RPMI7951 (cell line): ENCODE results near the gene GLUD1. TPM values are rescaled to one million over a fixed set of nuclear protein-coding genes. Genes with fewer than 3 reads are reported as not detected.
A peak's percentile ranks its signal among the peaks of the same experiment; 100 is the strongest.
"Not testable (repeated sequence)": the region's sequence is repeated elsewhere in the genome, so short reads cannot be mapped to it uniquely, and the experiment has no call there.

Source experiments
- DNase-seq: peaks from one replicate; pipeline ENCODE4 v3.0.0-alpha.2; 2012; ENCODE audit warnings: low read depth
- total RNA-seq: library from RNA; depleted of rRNA; stranded (reverse); fragments of >200 nt; shearing (Covaris generic); gene quantifications from 2 replicates; pipeline ENCODE4 v1.2.3, GENCODE V29; 2014

The GLUD1 gene
- total RNA-seq, 1 experiment from 2014 or later: 190 TPM

- DNase-seq: no peak
Measured at GRCh38 chr10:87090779-87091178, 3.9 kb downstream of the GLUD1 start.

- no peak for DNase-seq
Measured at GRCh38 chr10:87089746-87090145, 4.9 kb downstream of the GLUD1 start.

GRCh38 chr10:87085537-87085936, 9.1 kb downstream of the GLUD1 start:
- no peak for DNase-seq

DNA sequence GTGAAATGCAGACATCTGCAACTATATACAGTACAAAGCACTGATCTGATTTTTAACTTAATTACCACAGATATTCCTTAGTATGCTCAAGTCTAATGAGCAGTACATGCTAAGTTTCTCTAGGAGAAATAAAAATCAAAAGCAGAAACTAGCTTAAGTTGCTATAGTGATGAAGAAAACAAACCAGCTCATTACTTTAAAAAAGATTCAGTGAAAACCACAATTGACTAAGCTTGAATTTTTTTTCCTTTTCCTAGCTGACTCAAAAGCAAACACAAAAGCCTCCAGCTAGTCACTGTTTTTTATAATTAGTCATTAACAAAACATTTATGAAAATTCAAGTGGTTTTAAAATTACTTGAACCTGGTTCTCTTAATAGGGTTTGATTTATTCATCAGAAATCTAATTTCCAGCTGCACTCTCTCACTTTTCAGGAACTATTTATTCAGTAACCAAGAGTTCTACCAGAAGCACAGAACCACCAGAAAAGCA, 10.3 kb downstream of the GLUD1 start:
- peak; percentile 78 for DNase-seq

- DNase-seq: peak; percentile 60
Measured at GRCh38 chr10:87083576-87084290, 10.9 kb downstream of the GLUD1 start.

DNA sequence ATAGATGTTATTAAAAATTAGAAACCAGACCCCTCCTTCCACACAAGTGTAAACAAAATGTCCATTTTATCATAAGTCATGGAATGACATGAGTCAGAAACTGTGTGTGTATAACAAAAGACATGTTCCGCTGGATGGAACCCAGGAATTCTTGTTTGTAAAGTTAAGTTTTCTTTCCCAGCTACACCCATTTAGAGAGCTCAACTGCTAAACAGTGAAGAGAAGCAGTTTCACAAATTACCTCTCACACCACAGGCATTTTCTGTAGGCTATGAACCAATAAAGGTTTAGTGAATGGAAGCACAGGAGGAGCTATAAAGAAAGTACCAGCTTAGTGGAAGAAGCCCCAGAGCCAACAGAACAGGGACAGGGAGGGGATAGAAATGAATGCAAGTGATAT, 12.4 kb downstream of the GLUD1 start:
- DNase-seq: peak; percentile 50

DNA sequence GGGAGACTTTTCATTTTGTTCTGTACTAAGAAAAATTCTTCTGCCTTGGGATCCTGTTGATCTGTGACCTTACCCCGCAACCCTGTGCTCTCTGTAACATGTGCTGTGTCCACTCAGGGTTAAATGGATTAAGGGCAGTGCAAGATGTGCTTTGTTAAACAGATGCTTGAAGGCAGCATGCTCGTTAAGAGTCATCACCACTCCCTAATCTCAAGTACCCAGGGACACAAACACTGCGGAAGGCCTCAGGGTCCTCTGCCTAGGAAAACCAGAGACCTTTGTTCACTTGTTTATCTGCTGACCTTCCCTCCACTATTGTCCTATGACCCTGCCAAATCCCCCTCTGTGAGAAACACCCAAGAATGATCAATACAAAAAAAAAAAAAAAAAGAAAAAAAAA, 13.1 kb downstream of the GLUD1 start:
- not testable (repeated sequence) for DNase-seq

GRCh38 chr10:87080621-87081020, 14.0 kb downstream of the GLUD1 start:
- DNase-seq: not testable (repeated sequence)

DNA sequence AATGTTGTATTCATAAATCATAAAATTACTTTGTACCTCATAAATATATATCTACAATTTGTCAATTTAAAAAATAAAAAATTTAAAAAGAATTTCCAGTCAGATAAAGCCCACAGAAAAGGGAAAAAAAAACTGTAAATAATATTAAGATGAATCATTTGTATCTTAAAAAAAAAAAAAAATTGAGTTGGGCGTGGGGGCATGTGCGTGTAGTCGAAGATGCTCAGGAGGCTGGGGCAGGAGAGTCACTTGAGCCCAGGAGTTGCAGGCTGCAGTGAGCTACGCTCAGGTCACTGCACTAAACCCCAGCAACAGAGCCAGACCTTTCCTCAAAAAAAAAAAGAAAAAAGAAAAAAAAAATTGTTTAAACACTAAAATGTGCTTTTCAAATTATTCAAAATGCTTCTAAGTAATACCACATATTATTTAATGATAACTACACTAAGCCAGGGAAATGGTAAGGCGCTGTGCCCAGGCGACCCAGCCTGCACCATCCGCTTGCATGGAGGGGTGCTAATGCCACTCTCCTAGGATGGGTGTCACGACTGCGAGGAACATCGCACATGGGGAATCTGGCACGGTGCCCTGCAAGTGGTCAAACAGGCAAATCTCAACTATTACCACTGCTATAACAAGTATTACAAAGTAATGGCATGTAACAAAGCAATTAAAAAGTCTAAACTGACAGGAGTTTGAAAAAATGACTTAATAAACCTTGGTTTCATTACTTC, 15.4 kb downstream of the GLUD1 start:
- DNase-seq: no peak

DNA sequence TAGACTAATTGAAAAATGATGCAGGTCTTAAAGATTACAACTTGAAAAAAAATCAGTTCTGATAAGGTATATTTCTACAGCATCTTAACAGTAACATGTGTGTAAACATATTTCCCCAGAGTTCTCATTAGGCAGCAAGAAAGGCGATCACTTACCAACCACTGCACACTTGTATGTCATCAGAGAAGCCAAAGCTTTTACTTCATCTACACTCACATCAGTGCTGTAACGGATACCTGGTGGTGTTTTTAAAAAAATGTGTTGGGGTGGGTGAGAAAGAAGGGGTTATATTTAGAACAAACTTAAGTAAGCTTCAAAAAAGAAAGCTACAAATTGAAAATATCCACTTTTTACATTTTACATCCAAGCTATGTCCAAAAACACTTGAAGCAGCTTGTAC, 18.2 kb downstream of the GLUD1 start:
- not testable (repeated sequence) for DNase-seq

DNA sequence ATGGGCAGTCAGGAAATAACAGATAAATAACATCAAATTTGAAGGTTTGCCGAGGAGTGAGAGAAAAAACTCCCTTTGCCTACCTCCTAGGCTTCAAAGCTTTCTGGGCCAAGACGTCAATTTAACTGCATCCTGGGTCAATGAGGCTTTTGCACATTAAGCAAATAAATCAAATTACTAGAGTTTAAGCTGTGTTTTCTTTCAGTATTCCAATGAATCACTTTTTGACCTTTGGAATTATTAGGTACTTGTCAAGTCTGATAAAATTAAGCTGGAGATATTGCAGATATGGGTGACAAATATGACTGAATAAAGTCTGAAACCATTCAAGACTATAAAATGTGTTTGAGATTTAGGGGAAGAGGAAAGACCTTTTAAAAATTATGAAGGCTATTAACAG, 22.2 kb downstream of the GLUD1 start:
- DNase-seq: no peak

- no peak for DNase-seq
Measured at GRCh38 chr10:87068281-87068680, 26.4 kb downstream of the GLUD1 start.

DNA sequence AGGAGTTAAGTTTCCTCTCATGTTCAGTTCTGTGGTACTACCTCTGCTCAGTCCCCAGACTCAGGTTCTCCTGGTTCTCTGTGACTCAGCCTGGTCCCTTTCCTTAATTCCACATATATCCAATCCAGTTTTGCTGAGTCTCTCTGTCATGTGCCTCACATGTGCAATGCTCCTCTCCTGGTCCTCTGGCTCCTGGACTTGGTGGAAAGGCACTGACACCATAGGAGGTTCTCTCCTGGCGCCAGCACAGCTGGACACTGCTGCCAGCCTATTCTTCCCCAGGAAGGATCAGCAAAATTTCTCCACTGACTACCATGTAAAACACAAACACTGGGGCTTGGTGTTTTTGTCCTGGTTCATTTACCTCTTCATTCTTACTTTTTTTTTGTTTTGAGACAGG, 27.8 kb downstream of the GLUD1 start:
- no peak for DNase-seq

DNA sequence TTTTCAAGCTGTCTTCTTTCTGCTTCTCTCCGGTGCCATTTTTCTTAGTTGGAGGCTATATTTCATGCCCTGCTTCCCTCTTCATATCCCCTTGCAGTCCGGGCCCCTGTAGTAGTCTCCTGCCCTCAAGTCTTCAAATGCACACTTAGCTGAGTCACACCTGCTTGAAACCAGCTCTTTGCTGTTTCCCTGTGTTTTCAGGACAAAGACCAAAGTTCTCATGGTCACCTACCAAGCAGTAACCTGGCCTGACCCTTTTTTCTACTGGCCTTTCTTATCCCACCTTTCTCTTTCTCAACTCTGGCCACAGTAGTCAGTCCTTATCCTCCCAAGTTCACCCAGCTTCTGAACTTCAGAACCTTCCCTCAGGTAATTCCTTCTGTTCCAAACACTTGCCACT, 28.5 kb downstream of the GLUD1 start:
- DNase-seq: no peak

GRCh38 chr10:87064651-87065050, 30.0 kb downstream of the GLUD1 start:
- DNase-seq: no peak

GRCh38 chr10:87060280-87060928, 34.2 kb downstream of the GLUD1 start:
- DNase-seq: no peak

DNA sequence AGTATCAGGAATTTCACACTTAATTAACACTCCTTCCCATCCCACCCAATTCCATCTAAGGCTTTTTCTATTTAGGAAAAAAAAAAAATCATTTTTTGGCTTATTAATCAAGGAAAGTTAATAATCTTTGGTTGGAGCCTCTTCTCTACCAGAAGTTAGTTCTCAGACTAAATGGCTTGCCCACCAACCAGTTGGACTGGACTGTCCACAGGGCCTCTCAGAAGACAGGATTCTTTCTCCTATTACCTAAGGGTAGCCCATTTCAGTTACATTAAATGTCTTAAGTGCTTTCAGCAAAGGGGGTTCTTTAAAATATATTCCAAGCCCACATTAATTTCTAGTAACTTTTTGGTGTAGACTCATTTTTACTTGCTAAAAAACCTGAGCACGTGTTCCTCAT, 35.2 kb downstream of the GLUD1 start:
- no peak for DNase-seq

- no peak for DNase-seq
Measured at GRCh38 chr10:87058171-87058570, 36.5 kb downstream of the GLUD1 start.

DNA sequence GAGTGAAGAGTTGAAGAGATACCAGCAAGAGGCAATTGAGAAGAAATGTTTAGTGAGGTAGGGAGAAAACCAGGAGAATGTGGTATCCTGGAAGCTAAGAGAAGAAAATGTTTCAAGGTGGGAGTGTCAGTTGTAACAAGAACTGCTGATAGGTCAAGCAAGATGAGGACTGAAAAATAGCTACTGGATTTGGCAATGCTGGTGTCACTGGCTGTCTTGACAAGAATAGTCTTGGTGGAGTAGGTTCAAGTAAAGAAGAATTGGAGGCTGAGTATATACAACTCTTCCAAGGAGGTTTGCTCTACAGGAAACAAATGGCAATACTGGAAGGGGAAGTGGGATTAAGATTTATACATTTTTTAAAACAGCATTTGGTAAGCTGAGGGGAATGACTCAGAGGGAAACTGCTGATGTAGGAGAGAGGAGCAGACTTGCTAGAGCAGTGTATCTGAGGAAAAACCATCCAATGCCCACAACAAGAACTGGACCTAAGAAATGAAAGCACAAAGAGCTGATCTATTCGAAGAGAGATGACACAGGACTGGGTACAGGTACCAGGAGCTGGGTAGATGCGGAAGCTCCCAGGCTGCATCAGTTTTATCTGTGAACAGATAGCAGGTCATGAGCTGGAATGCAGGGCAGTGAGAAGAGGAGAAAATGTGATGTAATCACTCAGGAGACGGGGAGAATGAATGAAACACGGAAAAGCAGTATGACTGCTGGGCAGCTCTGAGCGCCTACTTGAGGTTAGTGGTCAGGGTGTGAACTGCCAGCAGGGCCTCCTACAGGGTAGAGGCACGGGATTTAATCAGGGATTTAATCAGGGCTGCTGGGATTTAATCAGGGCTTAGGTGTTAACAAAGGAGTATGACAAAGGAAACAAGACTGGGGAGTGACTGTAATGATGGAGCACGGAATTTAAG, 40.0 kb downstream of the GLUD1 start:
- peak; percentile 3 for DNase-seq

GRCh38 chr10:87053577-87054181, 41.0 kb downstream of the GLUD1 start:
- DNase-seq: no peak

- no peak for DNase-seq
Measured at GRCh38 chr10:87053111-87053510, 41.5 kb downstream of the GLUD1 start.
